Spinal cord (tissue), 10 donors: ENCODE results near the gene OR10G3. TPM values are rescaled to one million over a fixed set of nuclear protein-coding genes. Genes with fewer than 3 reads are reported as not detected.

Experiments
- DNase-seq, 6 donors: peaks; one replicate each; pipeline versions ENCODE4 v3.0.0 to v3.0.0-alpha.2; 2013 to 2015; ENCODE audit warnings: low spot score in 6 of 6, low read depth in 4 of 6
- H3K27ac ChIP-seq: one replicate; pipeline ENCODE4 v1.5.1; 2013; ENCODE audit warnings: low read depth, low read length, control low read depth
- H3K27me3 ChIP-seq: one replicate; pipeline ENCODE4 v1.6.1; 2013; ENCODE audit warnings: low read length; ENCODE audit not compliant: control insufficient read depth, insufficient read depth
- H3K36me3 ChIP-seq: one replicate; pipeline ENCODE4 v1.6.1; 2013; ENCODE audit warnings: low read length; ENCODE audit not compliant: control insufficient read depth, insufficient read depth
- H3K4me1 ChIP-seq: one replicate; pipeline ENCODE4 v1.6.1; 2013; ENCODE audit warnings: low read length; ENCODE audit not compliant: control insufficient read depth, insufficient read depth
- H3K4me3 ChIP-seq: one replicate; pipeline ENCODE4 v1.5.1; 2013; ENCODE audit warnings: low read depth, low read length, control low read depth
- H3K9me3 ChIP-seq: one replicate; pipeline ENCODE4 v1.6.1; 2013; ENCODE audit warnings: low read length; ENCODE audit not compliant: control insufficient read depth, insufficient read depth
- WGBS: methylation state at CpG from one replicate; pipeline ENCODE4 v1.1.5; 2013; ENCODE audit warnings: missing lambda C conversion rate; ENCODE audit not compliant: insufficient coverage; 5-methylcytosine and 5-hydroxymethylcytosine counted together
- polyA plus RNA-seq, 2 donors: library from polyadenylated mRNA; unstranded; fragments of 120-200 nt; gene quantifications; one replicate each; pipeline ENCODE4 v1.2.1, GENCODE V29; 2013; ENCODE audit not compliant: insufficient read length in 2 of 2
- total RNA-seq, 2 donors: library from RNA; depleted of rRNA in 1 of 2; stranded (reverse); fragments of 120-200 nt in 1 of 2; fragments of >200 nt in 1 of 2; gene quantifications; one replicate each; pipeline versions ENCODE4 v1.2.3 to v1.2.4, GENCODE V29; 2013 to 2014
- donor health status: healthy.

The OR10G3 gene
- total and polyA plus RNA-seq, 4 donors = not detected

GRCh38 chr14:21537090-21537424, 42.8 kb downstream of the OR10G3 start:
- peak in 1 of 6 donors; percentile 59 for DNase-seq
- H3K4me3 ChIP-seq = peak overlapping the region; percentile 63
- no peaks in the 10 kb centered on the region for H3K36me3 ChIP-seq
- 0% methylated on average over 3 of the region's 3 CpGs for WGBS
- peaks cover 15% of the 10 kb centered on the region for H3K4me1 ChIP-seq
- H3K9me3 ChIP-seq = no peaks in the 10 kb centered on the region
- H3K27me3 ChIP-seq = no peaks in the 10 kb centered on the region
- H3K27ac ChIP-seq = peak overlapping the region; percentile 84

DNA sequence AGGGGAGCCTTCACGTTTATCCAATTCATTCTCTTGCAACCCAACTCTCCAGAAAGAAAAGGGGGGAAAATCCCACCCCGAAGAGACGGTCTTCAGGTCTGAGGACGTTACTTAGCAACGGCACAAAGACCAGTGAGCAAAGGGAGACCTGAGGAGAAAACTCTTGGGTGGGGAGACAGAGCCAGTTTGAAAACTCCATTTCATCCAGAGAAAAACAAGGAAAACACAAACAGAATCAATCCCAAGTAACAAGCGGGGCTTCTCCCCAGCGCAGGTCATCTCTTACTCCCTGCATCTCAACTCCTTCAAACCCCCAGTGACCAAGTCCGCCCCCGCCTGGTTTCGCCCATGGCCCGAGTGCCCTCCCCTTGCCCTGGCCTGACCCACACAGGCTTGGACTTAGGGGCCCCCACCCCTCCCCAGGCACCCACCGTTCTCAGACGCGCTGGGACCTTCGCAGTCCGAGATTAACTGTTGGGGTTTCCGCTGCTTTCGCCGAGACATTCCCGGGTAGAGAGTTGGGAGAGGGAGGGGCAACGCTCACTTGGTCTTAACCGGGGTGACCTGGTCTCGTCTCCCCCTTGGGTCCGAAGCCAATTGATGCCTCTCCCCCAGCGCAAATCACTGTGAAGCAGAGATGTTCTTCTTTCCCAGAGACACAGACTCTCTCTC, 43.3 kb downstream of the OR10G3 start:
- H3K9me3 ChIP-seq = no peaks in the 10 kb centered on the region
- WGBS = 0% methylated on average over 18 of the region's 25 CpGs
- peak overlapping the region; percentile 63 for H3K4me3 ChIP-seq
- peaks cover 15% of the 10 kb centered on the region for H3K4me1 ChIP-seq
- H3K36me3 ChIP-seq = no peaks in the 10 kb centered on the region
- DNase-seq = peak in 3 of 6 donors; percentile 71 to 90 (median 83)
- peak overlapping the region; percentile 84 for H3K27ac ChIP-seq
- no peaks in the 10 kb centered on the region for H3K27me3 ChIP-seq

DNA sequence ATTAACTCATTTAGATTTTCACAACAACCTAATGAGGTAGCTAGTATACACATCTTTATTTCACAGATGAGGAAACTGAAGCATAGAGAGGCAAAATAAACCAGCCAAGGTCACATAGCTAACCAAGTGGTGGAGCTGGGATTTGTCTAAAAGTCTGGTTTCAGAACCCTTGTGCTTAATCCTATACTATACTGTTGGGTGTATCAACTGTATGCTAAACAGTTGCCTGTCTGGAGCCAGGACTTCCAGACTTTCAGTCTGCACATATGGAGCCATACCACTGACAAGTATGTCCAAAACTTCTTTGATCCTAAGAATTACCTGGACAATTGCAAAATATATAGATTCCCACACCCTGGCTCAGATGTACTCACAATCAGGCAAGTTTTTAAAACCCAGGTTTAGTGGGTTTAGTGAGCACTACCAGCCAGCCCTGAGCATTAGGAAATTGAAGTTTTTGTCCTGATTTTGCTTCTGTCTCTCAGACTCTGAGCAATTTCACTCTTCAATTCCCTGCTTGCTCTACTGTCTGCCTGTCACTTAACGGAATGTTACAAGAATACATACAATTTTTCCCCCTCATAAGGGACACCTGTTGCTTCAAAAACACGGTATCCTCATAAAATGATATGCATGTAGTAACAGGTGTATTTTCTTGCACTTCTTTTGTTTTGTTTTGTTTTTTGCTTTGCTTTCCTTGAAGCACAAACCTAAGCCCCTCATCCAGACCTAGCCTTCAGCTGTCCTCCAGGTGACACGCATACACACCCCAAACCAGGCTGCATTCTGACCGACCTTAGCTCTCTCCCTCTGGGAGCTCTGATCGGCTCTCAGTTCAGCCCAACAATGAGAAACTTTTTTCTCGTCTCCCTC, 44.1 kb downstream of the OR10G3 start:
- no peak for DNase-seq
- Histone ChIP-seq H3K27ac (peak overlapping the region; percentile 84), H3K4me3 (peak overlapping the region; percentile 63), H3K4me1 (peaks cover 15% of the 10 kb centered on the region), H3K27me3 (no peaks in the 10 kb centered on the region), H3K9me3 (no peaks in the 10 kb centered on the region), H3K36me3 (no peaks in the 10 kb centered on the region)
- WGBS = 6% methylated on average over 4 of the region's 6 CpGs

GRCh38 chr14:21534576-21534975, 45.3 kb downstream of the OR10G3 start:
- H3K36me3 ChIP-seq = no peaks in the 10 kb centered on the region
- peak overlapping the region; percentile 63 for H3K4me3 ChIP-seq
- H3K27me3 ChIP-seq = no peaks in the 10 kb centered on the region
- peak in 1 of 6 donors; percentile 64 for DNase-seq
- WGBS = 60% methylated on average over 1 of the region's 4 CpGs
- H3K27ac ChIP-seq = peak overlapping the region; percentile 61
- H3K4me1 ChIP-seq = peaks cover 15% of the 10 kb centered on the region
- H3K9me3 ChIP-seq = no peaks in the 10 kb centered on the region

GRCh38 chr14:21533294-21533693, 46.6 kb downstream of the OR10G3 start:
- no peaks in the 10 kb centered on the region for H3K9me3 ChIP-seq
- H3K4me3 ChIP-seq = no peak overlapping the region
- DNase-seq = peak in 1 of 6 donors; percentile 52
- peak overlapping the region; percentile 6 for H3K27ac ChIP-seq
- H3K36me3 ChIP-seq = no peaks in the 10 kb centered on the region
- H3K27me3 ChIP-seq = no peaks in the 10 kb centered on the region
- peaks cover 15% of the 10 kb centered on the region for H3K4me1 ChIP-seq

- Histone ChIP-seq H3K4me1 (peaks cover 17% of the 10 kb centered on the region), H3K9me3 (no peaks in the 10 kb centered on the region), H3K27me3 (no peaks in the 10 kb centered on the region), H3K27ac (no peak overlapping the region), H3K36me3 (peaks cover 9% of the 10 kb centered on the region), H3K4me3 (no peak overlapping the region)
- no peak for DNase-seq
- no CpG with 5 or more reads among the region's 1 CpG for WGBS
These were observed 50.4 kb downstream of the OR10G3 start for GRCh38 chr14:21529515-21529914.

GRCh38 chr14:21528381-21529348, 51.2 kb downstream of the OR10G3 start:
- no peaks in the 10 kb centered on the region for H3K9me3 ChIP-seq
- WGBS = 88% methylated on average over 2 of the region's 4 CpGs
- peaks cover 25% of the 10 kb centered on the region for H3K4me1 ChIP-seq
- DNase-seq = no peak
- no peaks in the 10 kb centered on the region for H3K27me3 ChIP-seq
- H3K27ac ChIP-seq = no peak overlapping the region
- H3K36me3 ChIP-seq = peaks cover 18% of the 10 kb centered on the region
- H3K4me3 ChIP-seq = no peak overlapping the region

- Histone ChIP-seq H3K27ac (peak overlapping the region; percentile 65), H3K4me1 (peaks cover 39% of the 10 kb centered on the region), H3K4me3 (peak overlapping the region; percentile 74), H3K36me3 (peaks cover 31% of the 10 kb centered on the region), H3K27me3 (no peaks in the 10 kb centered on the region), H3K9me3 (no peaks in the 10 kb centered on the region)
- no peak for DNase-seq
- no CpG with 5 or more reads among the region's 1 CpG for WGBS
These were observed 52.6 kb downstream of the OR10G3 start for GRCh38 chr14:21527318-21527679.

GRCh38 chr14:21526672-21527317, 53.1 kb downstream of the OR10G3 start:
- H3K4me1 ChIP-seq = peaks cover 44% of the 10 kb centered on the region
- H3K27me3 ChIP-seq = no peaks in the 10 kb centered on the region
- H3K9me3 ChIP-seq = no peaks in the 10 kb centered on the region
- peak overlapping the region; percentile 65 for H3K27ac ChIP-seq
- 0% methylated on average over 5 of the region's 13 CpGs for WGBS
- peak overlapping the region; percentile 74 for H3K4me3 ChIP-seq
- peak in 1 of 6 donors; percentile 85 for DNase-seq
- peaks cover 36% of the 10 kb centered on the region for H3K36me3 ChIP-seq
